H54 (cell line): ENCODE data around the gene TMEM255A.

ENCODE experiments used
- DNase-seq: peaks from one replicate; pipeline ENCODE4 v3.0.0; 2011; ENCODE audit warnings: low spot score, mixed read lengths; ENCODE audit not compliant: insufficient read length
- FAIRE-seq: peaks from 3 replicates; lab custom pipeline; 2011; peaks lifted over from hg19 to GRCh38; lab: Jason Lieb, UNC
- POLR2A ChIP-seq: IDR thresholded peaks from 2 replicates; pipeline ENCODE4 v1.6.1; 2011; ENCODE audit warnings: low read depth, mild to moderate bottlenecking, low read length

The TMEM255A gene

DNA sequence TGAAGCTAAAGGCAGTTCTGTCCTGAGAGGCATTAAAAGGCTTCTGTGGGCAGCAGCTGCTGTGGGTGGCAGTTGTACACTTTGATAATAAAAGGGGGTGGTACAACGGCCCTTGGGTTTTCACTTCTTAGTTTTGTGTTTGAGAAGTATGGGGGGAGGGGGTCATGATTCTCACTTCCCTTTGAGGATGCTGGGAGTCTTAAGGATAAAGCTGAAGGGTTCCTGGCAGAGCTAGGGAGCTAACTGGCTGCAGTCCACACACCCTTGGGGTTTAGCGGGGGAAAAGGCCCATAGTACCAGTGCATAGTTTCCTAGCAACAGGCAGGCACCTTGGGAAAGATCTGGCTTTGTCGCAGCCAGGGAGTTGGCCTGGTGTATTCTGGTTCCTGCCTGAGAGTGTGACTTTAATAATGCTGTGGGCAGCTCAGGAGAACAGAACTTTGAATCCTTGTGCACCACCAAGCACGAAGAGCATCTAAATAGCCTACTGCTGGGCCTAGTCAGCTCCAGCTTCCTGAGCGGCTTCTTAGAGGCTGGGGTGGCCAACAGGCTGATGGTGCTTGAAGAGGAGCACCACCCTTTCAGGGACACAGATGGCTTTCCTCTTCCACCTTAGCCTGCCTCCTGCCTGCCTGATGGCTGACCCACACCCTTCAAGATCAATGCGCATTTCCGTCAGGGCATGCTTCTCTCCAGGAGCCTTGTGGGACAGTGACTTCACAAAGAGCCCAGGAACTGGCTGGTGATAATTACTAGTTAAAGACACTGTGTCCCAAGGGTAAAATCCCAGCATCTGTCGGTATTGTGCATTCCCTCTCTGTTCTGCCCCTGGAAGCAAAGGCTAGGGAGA, 48.2 kb downstream of the TMEM255A start:
- no peak for DNase-seq
- TF ChIP-seq POLR2A = no peak
- no peak for FAIRE-seq

DNA sequence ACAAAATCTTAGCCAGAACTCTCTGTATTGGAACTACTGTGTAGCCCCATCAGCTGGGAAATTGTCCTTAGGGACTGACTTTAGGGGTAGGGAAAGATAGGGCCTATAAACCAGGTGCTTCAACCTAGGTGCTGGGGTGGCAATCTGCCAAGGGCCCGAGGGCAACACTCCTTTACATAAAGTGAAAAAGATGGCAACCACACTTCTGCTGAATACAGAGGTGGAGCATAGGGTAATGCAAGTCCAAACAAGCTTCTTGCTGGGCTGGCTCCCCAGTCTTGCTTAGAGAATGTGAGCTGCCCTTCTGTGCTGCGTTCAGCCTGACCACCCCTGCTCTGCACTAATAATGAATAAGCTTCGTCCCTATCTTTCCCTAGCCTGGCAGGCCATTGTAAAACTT, 50.9 kb downstream of the TMEM255A start:
- DNase-seq = no peak
- no peak for FAIRE-seq
- TF ChIP-seq POLR2A = no peak

DNA sequence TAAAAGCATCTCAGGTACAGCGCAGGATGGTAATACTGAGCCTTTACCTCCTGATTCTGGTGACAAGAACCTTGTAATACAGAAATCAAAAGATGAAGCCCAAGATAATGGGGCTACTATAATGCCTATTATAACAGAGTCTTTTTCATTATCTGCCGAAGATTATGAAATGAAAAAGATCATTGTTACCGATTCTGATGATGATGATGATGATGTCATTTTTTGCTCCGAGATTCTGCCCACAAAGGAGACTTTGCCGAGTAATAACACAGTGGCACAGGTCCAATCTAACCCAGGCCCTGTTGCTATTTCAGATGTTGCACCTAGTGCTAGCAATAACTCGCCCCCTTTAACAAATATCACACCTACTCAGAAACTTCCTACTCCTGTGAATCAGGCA, 57.5 kb downstream of the TMEM255A start:
- TF ChIP-seq POLR2A = no peak
- DNase-seq (no peak), FAIRE-seq (no peak)

DNA sequence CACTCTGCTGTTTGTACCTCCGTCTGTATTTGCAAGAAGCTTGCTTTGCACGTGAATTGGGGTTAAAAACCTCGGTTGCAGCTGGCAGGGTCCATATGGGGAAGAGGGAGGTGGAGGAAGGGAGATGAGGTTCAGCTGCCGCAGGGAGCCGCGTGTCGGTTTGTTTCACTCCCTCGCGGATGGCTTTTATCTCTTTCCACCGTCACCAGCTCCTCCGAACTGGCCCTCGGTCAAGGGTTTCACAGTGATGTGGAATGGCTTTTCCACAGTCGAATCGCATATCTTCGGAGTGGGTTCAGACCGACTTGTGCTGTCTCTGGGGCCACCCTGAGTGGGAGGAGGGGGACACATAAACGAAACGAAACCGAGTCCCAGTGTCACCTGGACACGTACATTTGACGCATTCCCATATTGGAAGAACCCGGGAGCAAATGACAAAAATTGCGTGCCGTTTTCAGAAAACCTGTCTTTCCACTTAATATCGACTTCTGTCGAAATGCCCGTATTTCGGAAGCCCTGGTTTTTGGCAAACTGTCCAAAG, 59.7 kb downstream of the TMEM255A start:
- no peak for TF ChIP-seq POLR2A
- DNase-seq = no peak
- FAIRE-seq = peak; percentile 6

DNA sequence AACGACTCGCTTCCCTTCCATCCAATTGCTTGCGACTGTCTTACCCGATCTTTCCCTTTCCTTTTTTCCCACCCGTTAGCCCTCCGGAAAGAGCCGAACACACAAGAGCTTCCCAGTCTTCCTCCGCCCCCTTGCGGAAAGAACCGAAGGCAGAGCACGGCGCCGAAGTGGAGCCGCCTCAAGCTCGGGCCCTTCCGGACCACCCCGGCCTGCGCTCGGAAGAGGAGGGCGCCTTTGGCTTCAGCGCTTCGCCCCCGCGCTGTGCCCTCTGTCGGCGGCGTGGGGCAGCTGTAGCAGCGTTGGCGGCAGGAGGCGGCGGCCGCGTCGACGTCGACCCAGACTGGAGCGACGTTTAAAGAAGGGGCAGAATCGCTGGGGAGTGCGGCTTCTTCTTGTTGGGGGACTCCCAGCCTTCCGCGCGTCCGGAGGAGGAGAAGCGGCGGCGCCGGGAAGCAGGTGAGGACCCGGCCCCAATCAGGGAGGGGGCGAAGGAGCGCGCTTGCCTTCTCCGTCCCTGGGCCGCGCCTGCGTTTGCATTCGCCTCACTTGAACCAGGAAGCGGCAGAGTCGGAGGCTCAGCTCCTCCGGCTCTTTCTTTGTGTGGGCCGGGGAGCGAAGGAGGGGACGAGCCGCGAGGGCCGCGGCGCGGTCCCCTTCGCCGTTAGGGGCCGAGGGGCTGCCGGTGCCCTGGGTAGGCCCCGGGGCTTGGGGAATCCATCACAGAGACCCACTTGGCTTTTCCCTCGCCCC, 60.6 kb downstream of the TMEM255A start, which contains the start of gene ZBTB33:
ZBTB33 (plus strand) TSS at position 291 of the 750 bp plus-strand sequence. CDS start 2,604 bp downstream, outside the sequence.
- TF ChIP-seq POLR2A = peak; percentile 71
- FAIRE-seq (peak; percentile 90), DNase-seq (peak; percentile 63)

DNA sequence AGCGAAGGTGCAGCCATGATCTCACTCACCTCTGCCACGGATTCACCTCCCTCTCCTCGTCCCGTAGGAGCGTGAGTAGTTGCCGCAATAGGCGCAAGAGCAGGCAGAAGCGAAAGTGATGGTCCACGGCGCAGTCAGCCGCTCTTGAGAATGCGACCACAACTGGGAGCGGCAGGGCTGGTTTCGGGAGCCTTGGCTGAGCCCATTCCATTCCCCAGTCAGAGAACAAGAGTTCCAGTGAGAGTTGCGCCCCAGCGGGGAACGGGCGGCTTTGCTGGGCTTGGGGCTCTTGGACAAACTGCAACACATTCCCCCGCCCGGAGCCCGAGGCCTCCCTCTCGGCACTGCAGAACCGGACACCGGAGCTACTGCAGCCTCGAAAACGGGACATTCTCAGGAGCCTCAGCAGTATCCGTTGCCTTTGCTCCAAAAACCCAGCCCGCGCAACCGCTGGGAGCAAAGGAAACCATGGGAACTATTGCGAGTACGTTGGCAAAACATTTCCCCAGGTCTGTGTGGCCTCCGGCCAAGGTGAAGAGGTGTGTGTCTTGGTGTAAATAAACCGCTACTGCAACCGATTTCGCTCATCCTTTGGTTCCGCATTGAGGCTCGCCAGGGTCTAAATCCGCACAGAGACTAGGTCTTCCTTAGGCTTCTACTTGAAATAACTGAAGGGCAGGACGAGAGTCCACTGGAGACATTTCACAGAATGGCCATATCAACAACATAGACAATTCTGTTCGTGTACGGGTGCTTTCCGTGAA, 66.3 kb downstream of the TMEM255A start:
- TF ChIP-seq POLR2A = peak; percentile 27; the same call in 1 of the 2 replicates
- peak; percentile 91 for FAIRE-seq
- peak; percentile 23 for DNase-seq

DNA sequence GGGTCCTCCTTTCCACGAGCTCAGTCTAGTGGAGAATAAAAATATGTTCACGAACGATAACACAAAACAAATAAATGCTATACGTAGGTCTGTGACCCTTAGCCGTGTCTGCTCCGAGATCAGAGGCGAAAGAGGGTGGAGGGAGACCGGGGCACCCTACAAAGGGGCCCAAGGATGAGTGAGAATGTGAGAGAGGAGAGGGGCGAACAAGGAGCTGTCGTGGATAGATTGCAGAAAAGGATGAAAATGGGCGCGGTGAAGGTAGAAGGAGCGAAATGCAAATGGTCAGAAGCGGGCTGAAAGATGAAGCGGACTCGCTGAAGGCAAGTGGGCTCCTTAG, 66.9 kb downstream of the TMEM255A start:
- no peak for DNase-seq
- no peak for FAIRE-seq

DNA sequence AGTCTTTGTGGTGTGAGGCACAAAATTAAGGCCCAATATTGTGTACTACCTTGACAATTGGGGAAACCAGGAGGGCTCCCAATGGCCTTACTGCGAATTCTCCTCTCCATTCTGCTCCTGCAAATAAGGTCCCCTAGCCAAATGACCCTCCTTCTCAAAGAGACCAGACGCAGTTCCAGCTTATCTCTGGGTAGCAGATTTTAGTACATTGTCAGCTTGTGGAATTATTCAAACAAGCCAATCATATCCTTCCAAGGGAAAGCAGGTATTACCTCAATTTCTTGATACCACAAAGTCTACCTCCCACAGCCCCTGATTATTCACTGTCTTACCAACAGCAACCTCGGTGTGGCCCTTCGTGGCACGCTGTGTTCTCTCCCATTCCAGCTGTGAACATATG, 68.4 kb downstream of the TMEM255A start:
- TF ChIP-seq POLR2A = no peak
- no peak for FAIRE-seq
- no peak for DNase-seq

More for the DNA sequence above, 66.9 kb downstream of the TMEM255A start:
- TF ChIP-seq POLR2A = no peak

DNA sequence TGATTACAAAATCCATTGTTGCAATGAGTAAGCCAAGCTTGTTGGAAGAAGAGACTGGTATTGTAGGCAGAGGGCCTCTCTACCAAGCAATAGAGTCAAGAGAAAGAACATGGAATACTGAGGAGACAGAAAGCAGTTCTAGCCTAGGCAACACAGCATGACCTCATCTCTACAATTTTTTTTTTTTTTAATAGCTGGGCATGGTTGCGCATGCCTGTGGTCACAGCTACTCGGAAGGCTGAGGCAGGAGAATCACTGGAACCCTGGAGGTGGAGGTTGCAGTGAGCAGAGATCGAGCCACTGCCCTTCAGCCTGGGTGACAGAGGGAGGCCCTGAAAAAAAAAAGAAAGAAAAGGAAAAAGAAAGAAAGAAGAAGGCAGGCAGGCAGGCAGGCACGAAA, 72.3 kb downstream of the TMEM255A start:
- DNase-seq = no peak
- no peak for TF ChIP-seq POLR2A
- FAIRE-seq = no peak

DNA sequence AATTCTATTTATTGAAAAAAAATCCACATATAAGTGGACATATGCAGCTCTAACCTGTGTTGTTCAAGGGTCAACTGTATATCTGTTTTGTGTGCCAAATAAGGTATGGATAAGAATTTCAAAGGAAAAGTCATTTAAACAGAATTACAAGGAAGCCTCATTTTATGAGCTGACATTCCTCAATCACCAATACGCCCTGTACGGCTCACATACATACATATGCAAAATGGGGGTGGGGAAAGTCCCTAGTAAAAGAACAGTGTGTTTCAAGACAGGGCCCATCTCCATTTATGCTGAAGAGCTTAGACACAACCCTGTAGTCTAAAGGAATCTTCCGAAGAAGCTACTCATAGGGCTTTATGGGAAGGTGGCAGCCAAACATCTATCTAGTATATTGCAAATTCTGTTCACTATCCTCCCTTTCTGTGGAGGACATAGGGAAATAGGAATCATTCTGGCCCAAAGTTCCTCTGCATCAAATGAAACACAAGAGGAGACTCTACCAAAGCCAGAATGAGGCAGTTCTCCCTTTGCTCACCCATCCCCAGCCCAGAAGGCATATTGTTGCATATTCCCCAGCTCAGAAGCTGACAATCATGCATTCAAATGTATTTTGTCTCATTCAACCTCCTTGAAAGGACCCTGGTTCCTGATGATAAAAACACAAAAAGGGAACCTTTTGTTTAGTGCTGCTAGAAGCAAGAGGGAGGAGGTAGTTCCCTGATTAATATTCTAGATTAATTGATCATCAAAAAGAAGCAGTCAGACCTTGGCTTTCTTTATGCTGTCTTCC, 74.4 kb downstream of the TMEM255A start:
- no peak for TF ChIP-seq POLR2A
- DNase-seq (no peak), FAIRE-seq (no peak)

DNA sequence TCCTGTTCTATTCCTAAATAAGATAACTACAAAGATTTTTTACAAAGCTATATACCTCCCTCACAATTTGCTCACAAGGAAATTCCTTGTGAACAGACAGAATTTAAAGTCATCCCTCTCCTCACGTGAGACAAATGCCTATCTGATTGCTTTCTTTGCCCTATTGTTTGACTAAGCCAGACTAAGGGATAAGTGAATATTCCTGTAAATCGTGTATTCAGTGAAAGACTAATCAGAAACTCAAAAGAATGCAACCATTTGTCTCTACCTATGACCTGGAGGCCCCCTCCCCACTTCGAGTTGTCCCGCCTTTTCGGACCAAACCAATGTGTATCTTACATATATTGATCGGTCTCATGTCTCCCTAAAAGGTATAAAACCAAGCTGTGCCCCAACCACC, 76.0 kb downstream of the TMEM255A start:
- DNase-seq (no peak), FAIRE-seq (no peak)
- no peak for TF ChIP-seq POLR2A

DNA sequence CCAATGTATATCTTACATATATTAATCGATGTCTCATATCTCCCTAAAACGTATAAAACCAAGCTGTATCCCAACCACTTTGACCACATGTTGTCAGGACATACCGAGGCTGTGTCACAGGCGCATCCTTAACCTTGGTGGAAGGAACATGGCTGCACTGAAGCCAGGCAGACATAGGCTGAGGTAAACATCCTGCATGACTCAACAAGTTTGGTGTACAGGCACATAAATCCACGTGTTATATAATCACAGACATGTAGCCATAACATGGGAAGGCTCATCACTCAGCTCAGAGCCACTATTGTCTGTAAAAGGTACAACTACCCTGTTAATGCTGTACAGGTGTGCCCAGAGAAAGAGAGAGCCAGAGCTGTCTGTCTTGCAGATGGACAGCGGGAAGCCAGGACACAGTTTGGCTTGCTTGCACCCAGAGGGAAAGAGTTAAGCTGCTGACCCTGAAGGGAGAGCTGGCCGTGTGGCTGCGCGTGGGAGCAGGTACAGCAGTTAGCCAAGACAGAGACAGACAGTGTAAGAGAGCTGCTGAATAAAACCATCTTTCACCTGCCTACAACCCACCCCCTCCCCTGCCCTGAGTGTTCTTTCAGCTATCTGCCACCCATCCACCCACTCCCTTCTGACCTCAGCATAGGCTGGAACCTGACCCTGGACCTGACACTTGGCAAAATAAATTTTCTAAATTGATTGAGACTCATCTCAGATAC, 82.9 kb downstream of the TMEM255A start:
- FAIRE-seq (no peak), DNase-seq (no peak)
- no peak for TF ChIP-seq POLR2A
